MM.1S (cell line): ENCODE data around the gene CACNA1I.

Experiments used
- DNase-seq: peaks from one replicate; pipeline ENCODE4 v3.0.0-alpha.2; 2015
- H2AFZ ChIP-seq: fragments of 300-600 bp; sonication (generic); 2 replicates; pipeline ENCODE4 v1.6.0; 2016; ENCODE audit warnings: antibody characterized with exemption, low read length
- H3F3A ChIP-seq: fragments of 300-600 bp; sonication (generic); 2 replicates; pipeline ENCODE4 v1.6.1; 2016; ENCODE audit warnings: mild to moderate bottlenecking, antibody characterized with exemption, low read length, moderate library complexity, mixed read lengths; ENCODE audit not compliant: insufficient read depth
- H3K27ac ChIP-seq: fragments of 300-600 bp; sonication (generic); 2 replicates; pipeline ENCODE4 v1.5.1; 2016; ENCODE audit warnings: mild to moderate bottlenecking, low read length
- H3K27me3 ChIP-seq: fragments of 300-600 bp; sonication (generic); replicated peaks from 2 replicates; pipeline ENCODE4 v1.6.0; 2016; ENCODE audit warnings: low read length; ENCODE audit not compliant: insufficient read depth
- H3K36me3 ChIP-seq: fragments of 300-600 bp; sonication (generic); replicated peaks from 2 replicates; pipeline ENCODE4 v1.6.1; 2016; ENCODE audit warnings: mild to moderate bottlenecking, low read length, mixed read lengths; ENCODE audit not compliant: insufficient read depth
- H3K4me1 ChIP-seq: fragments of 300-600 bp; sonication (generic); 2 replicates; pipeline ENCODE4 v1.6.1; 2016; ENCODE audit warnings: low read length, mixed read lengths
- H3K4me2 ChIP-seq: fragments of 300-600 bp; sonication (generic); 2 replicates; pipeline ENCODE4 v1.6.0; 2016; ENCODE audit warnings: low read depth, low read length
- H3K4me3 ChIP-seq: fragments of 300-600 bp; sonication (generic); 2 replicates; pipeline ENCODE4 v1.5.1; 2016; ENCODE audit warnings: low read length, mixed read lengths
- H3K79me2 ChIP-seq: fragments of 300-600 bp; sonication (generic); 2 replicates; pipeline ENCODE4 v1.6.1; 2016; ENCODE audit warnings: mixed run types, low read length, mixed read lengths
- H3K9ac ChIP-seq: fragments of 300-600 bp; sonication (generic); 2 replicates; pipeline ENCODE4 v1.6.1; 2016; ENCODE audit warnings: low read length, mixed read lengths
- H3K9me2 ChIP-seq: fragments of 300-600 bp; sonication (generic); replicated peaks from 2 replicates; pipeline ENCODE4 v1.6.1; 2016; ENCODE audit warnings: mild to moderate bottlenecking, low read length, mixed read lengths; ENCODE audit not compliant: insufficient read depth
- H3K9me3 ChIP-seq: fragments of 300-600 bp; sonication (generic); replicated peaks from 2 replicates; pipeline ENCODE4 v1.6.1; 2016; ENCODE audit warnings: mild to moderate bottlenecking, low read length, mixed read lengths; ENCODE audit not compliant: insufficient read depth
- H4K20me1 ChIP-seq: fragments of 300-600 bp; sonication (generic); 2 replicates; pipeline ENCODE4 v1.6.1; 2016; ENCODE audit warnings: mild to moderate bottlenecking, low read length, moderate library complexity, mixed read lengths; ENCODE audit not compliant: insufficient read depth
- CTCF ChIP-seq: fragments of 300-600 bp; sonication (generic); IDR thresholded peaks from 2 replicates; pipeline ENCODE4 v1.5.1; 2016; ENCODE audit warnings: antibody characterized with exemption, low read length, mixed read lengths
- EZH2 ChIP-seq: fragments of 300-600 bp; sonication (generic); optimal IDR thresholded peaks from 2 replicates; pipeline ENCODE3; 2017; ENCODE audit warnings: low read depth, mild to moderate bottlenecking, antibody characterized with exemption, low read length, mixed read lengths
- EZH2phosphoT487 ChIP-seq: fragments of 300-600 bp; sonication (generic); IDR thresholded peaks from 2 replicates; pipeline ENCODE4 v1.6.1; 2018; ENCODE audit warnings: antibody characterized with exemption, low read length

CACNA1I gene

GRCh38 chr22:39574779-39575551 is 4.4 kb downstream of the CACNA1I start:
- Histone ChIP-seq H3K9ac (no peak overlapping the region), H3K4me2 (no peak overlapping the region)
- DNase-seq = no peak

GRCh38 chr22:39575552-39575825 is 4.9 kb downstream of the CACNA1I start:
- no peak overlapping the region for H3K9ac ChIP-seq
- no peak overlapping the region for H3K4me2 ChIP-seq
- DNase-seq = no peak
- no peaks in the 10 kb centered on the region for H3F3A ChIP-seq
- no peak overlapping the region for H2AFZ ChIP-seq
- H3K4me3 ChIP-seq = no peak overlapping the region
- H4K20me1 ChIP-seq = no peaks in the 10 kb centered on the region
- H3K36me3 ChIP-seq = no peaks in the 10 kb centered on the region
- no peaks in the 10 kb centered on the region for H3K9me3 ChIP-seq
- no peak for TF ChIP-seq EZH2phosphoT487
- TF ChIP-seq EZH2 = no peak
- TF ChIP-seq CTCF = no peak
- no peaks in the 10 kb centered on the region for H3K4me1 ChIP-seq
- H3K9me2 ChIP-seq = no peaks in the 10 kb centered on the region
- H3K27me3 ChIP-seq = peaks cover 70% of the 10 kb centered on the region
- no peaks in the 10 kb centered on the region for H3K79me2 ChIP-seq
- H3K27ac ChIP-seq = no peak overlapping the region

More at GRCh38 chr22:39574779-39575551, 4.4 kb downstream of the CACNA1I start:
- H3F3A ChIP-seq = no peaks in the 10 kb centered on the region
- no peaks in the 10 kb centered on the region for H3K4me1 ChIP-seq
- no peak overlapping the region for H2AFZ ChIP-seq
- H3K36me3 ChIP-seq = no peaks in the 10 kb centered on the region
- no peaks in the 10 kb centered on the region for H3K9me3 ChIP-seq
- H3K4me3 ChIP-seq = no peak overlapping the region
- peaks cover 65% of the 10 kb centered on the region for H3K27me3 ChIP-seq
- no peak overlapping the region for H3K27ac ChIP-seq
- H3K79me2 ChIP-seq = no peaks in the 10 kb centered on the region
- no peak for TF ChIP-seq CTCF
- no peak for TF ChIP-seq EZH2
- no peak for TF ChIP-seq EZH2phosphoT487
- no peaks in the 10 kb centered on the region for H4K20me1 ChIP-seq
- no peaks in the 10 kb centered on the region for H3K9me2 ChIP-seq

GRCh38 chr22:39576027-39576426 is 5.5 kb downstream of the CACNA1I start:
- no peak overlapping the region for H2AFZ ChIP-seq
- H3K79me2 ChIP-seq = no peaks in the 10 kb centered on the region
- TF ChIP-seq EZH2phosphoT487 (no peak), CTCF (no peak), EZH2 (no peak)

More at GRCh38 chr22:39576027-39576426, 5.5 kb downstream of the CACNA1I start:
- H3K9me3 ChIP-seq = no peaks in the 10 kb centered on the region
- no peaks in the 10 kb centered on the region for H3K9me2 ChIP-seq
- no peak overlapping the region for H3K4me3 ChIP-seq
- H3K36me3 ChIP-seq = no peaks in the 10 kb centered on the region
- no peaks in the 10 kb centered on the region for H4K20me1 ChIP-seq
- no peaks in the 10 kb centered on the region for H3F3A ChIP-seq
- peaks cover 75% of the 10 kb centered on the region for H3K27me3 ChIP-seq
- H3K4me1 ChIP-seq = no peaks in the 10 kb centered on the region
- no peak overlapping the region for H3K4me2 ChIP-seq
- no peak overlapping the region for H3K9ac ChIP-seq
- H3K27ac ChIP-seq = no peak overlapping the region
- no peak for DNase-seq
